Measurements from ENCODE around the gene NBR1.
"Not testable (repeated sequence)": the region's sequence is repeated elsewhere in the genome, so short reads cannot be mapped to it uniquely, and the experiment has no call there.

The NBR1 gene

DNA sequence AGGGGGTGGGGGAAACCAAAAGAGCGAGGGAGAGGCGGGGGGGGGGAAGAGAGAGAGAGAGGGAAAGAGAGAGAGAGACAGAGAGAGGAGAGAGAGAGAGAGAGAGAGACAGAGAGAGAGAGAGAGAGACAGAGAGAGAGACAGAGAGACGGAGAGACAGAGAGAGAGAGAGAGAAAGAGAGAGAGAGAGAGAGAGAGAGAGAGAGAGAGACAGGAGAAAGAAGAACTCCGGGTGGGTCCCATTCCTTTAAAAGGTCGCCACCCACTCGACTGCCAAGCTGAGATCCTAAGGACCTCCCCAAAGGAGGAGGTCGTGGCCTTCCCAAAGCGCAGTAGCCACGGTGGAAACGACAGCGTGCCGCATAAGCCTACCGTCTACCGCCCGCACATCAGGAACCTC lies 62.2 kb downstream of the NBR1 start:
- DNase-seq (ENCODE audit: low read depth in 1 of 2, low spot score in 1 of 2); in situ Hi-C loops (cut with HindIII; ENCODE audit: low pct_unique_long_range_greater_than_20kb, low sequenced_read_pairs): not testable (repeated sequence)

DNA sequence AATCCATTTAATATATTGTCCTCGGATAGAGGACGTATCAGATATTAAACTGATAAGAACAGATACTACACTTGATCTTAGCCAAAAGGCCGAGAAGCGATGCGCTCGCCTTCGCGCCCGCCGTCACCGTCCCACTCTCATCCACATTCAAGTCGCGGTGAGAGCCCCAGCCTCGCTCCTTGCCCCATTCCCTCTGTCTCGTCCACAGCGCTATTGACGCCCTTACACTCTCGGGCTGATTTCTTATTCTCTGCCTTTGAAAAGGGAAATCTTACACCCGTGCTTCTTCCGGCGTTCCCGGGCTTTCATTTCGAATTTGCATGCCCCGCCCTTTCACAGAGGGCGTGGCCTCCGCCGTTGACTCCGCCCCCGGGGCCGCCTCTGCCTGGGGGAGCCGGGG lies 62.9 kb downstream of the NBR1 start, which contains the start of gene RNU2-1:
RNU2-1 (minus strand) TSS at position 101 of the 400 bp plus-strand sequence.
- DNase-seq (ENCODE audit: low read depth in 1 of 2, low spot score in 1 of 2); in situ Hi-C loops (cut with HindIII; ENCODE audit: low pct_unique_long_range_greater_than_20kb, low sequenced_read_pairs): not testable (repeated sequence)

DNA sequence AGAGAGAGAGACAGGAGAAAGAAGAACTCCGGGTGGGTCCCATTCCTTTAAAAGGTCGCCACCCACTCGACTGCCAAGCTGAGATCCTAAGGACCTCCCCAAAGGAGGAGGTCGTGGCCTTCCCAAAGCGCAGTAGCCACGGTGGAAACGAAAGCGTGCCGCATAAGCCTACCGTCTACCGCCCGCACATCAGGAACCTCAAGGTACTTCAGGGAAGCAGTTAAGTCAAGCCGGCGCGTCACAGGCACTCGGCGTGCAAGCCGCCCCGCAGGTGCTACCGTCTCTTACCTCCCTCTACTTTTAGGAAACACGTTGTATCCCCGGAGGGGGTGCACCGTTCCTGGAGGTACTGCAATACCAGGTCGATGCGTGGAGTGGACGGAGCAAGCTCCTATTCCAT lies 68.6 kb downstream of the NBR1 start:
- in situ Hi-C loops (cut with HindIII; ENCODE audit: low pct_unique_long_range_greater_than_20kb, low sequenced_read_pairs); DNase-seq (ENCODE audit: low read depth in 1 of 2, low spot score in 1 of 2): not testable (repeated sequence)

DNA sequence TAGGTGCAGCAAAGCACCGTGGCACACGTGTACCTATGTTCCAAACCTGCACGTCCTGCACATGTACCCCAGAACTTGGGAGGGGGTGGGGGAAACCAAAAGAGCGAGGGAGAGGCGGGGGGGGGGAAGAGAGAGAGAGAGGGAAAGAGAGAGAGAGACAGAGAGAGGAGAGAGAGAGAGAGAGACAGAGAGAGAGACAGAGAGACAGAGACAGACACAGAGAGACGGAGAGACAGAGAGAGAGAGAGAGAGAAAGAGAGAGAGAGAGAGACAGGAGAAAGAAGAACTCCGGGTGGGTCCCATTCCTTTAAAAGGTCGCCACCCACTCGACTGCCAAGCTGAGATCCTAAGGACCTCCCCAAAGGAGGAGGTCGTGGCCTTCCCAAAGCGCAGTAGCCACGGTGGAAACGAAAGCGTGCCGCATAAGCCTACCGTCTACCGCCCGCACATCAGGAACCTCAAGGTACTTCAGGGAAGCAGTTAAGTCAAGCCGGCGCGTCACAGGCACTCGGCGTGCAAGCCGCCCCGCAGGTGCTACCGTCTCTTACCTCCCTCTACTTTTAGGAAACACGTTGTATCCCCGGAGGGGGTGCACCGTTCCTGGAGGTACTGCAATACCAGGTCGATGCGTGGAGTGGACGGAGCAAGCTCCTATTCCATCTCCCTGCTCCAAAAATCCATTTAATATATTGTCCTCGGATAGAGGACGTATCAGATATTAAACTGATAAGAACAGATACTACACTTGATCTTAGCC lies 69.8 kb downstream of the NBR1 start:
- in situ Hi-C loops (cut with HindIII; ENCODE audit: low pct_unique_long_range_greater_than_20kb, low sequenced_read_pairs), result not testable (repeated sequence)

DNA sequence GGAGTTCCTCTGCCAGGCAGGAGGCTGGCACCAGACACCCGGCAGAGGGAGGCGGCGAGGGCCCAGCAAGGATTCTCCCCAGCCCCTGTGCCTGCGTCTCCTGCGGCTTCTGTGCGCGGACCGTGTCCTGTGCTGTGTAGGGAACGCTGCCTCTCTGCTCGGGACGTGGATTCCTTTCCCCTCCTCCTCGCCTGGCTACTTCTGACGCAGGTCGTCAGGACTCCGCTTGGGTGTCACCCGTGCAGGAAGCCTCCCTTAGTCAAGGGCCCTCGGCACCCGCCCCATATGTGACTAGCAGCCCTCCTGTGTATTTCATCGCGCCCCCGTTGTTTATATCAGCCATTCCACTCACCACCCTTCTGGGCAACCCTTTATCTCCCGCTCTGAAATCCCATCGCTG lies 75.4 kb downstream of the NBR1 start:
- in situ Hi-C loops (cut with HindIII; ENCODE audit: low pct_unique_long_range_greater_than_20kb, low sequenced_read_pairs); DNase-seq (ENCODE audit: low read depth in 1 of 2, low spot score in 1 of 2): not testable (repeated sequence)

More for the DNA sequence above, 69.8 kb downstream of the NBR1 start:
- DNase-seq (ENCODE audit: low read depth in 1 of 2, low spot score in 1 of 2), result not testable (repeated sequence)
